ENCODE measurements around the gene SH2D4B.
"Not testable (repeated sequence)": the region's sequence is repeated elsewhere in the genome, so short reads cannot be mapped to it uniquely, and the experiment has no call there.

SH2D4B gene

DNA sequence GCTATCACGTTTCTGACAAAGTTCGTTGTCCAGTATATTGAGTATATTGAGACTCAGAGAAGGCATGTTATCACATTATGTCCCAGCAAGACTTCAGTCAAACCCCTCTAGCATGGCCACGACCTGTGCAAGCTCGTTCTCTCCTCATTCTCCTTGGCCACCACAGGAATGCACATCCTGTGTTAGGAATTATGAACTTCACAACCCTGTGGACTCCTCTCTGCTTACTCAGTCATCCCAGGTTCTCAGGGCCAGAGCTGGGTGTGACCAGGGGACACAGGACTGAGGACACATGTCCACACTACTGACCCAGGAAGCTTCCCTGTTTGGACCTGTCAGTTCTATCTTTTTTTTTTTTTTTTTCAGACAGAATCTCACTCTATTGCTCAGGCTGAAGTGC lies 4.4 kb downstream of the SH2D4B start:
- DNase-seq (ENCODE audit: low read depth in 2 of 3, low spot score in 1 of 3) = no peak

DNA sequence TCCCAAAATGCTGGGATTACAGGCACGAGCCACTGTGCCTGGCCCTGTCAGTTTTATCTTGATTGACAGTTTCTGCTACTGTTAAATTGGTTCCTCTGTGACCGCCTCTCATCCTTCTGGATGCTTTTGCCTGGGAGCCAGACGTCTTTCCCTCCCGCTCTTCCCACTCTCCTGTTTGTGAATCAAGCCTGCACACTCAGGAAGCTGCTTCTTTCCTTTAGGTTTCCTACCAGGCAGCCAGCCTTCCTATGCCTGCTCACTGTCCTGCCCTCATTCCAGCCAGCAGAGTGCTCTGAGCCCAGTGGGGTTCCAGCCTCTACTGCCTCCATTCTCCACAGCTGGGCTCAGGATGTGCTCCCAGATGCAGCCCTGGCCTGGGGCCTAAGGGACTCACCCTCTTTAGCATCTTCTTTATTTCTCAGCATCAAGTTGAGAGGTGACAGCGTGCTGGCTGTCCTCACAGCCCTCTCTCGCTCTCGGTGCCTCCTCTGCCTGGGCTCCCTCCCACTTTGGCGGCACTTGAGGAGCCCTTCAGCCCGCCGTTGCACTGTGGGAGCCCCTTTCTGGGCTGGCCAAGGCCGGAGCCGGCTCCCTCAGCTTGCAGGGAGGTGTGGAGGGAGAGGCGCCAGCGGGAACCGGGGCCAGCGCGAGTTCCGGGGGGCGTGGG lies 5.1 kb downstream of the SH2D4B start:
- no peak for DNase-seq (ENCODE audit: low read depth in 2 of 3, low spot score in 1 of 3)

DNA sequence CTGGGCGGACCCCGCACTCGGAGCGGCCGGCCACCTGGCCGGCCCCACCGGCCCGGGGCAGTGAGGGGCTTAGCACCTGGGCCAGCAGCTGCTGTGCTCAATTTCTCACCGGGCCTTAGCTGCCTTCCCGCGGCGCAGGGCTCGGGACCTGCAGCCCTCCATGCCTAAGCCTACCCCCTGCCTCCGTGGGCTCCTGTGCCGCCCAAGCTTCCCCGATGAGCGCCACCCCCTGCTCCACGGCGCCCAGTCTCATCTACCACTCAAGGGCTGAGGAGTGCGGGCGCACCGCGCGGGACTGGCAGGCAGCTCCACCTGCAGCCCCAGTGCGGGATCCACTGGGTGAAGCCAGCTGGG lies 5.6 kb downstream of the SH2D4B start:
- DNase-seq (ENCODE audit: low read depth in 2 of 3, low spot score in 1 of 3) = not testable (repeated sequence)

DNA sequence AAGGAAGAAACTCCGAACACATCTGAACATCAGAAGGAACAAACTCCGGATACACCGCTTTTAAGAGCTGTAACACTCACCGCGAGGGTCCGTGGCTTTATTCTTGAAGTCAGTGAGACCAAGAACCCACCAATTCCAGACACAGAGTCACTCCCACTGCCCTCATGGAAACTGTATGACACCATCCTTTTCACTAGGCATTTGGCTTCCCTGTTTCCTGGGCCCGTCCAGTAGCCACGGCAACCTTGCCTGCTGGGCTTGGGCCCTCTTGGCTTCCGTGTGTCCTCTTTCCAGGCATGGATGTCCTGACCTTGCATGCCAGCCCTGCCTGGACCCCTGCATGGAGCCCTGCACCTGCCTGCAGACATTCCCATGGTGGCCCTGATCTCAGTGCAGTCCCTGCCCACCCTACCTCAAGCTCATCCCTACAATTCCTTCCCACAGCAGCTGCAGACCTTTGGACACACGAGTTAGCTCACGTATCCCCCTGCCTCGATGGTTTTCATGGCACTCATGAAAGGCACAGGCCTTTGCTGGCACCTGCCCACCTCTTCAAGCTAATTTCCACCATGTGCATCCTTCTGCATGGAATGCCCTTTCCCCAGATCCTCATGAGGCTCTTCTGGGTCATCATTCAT lies 6.7 kb downstream of the SH2D4B start:
- no peak for DNase-seq (ENCODE audit: low read depth in 2 of 3, low spot score in 1 of 3)

DNA sequence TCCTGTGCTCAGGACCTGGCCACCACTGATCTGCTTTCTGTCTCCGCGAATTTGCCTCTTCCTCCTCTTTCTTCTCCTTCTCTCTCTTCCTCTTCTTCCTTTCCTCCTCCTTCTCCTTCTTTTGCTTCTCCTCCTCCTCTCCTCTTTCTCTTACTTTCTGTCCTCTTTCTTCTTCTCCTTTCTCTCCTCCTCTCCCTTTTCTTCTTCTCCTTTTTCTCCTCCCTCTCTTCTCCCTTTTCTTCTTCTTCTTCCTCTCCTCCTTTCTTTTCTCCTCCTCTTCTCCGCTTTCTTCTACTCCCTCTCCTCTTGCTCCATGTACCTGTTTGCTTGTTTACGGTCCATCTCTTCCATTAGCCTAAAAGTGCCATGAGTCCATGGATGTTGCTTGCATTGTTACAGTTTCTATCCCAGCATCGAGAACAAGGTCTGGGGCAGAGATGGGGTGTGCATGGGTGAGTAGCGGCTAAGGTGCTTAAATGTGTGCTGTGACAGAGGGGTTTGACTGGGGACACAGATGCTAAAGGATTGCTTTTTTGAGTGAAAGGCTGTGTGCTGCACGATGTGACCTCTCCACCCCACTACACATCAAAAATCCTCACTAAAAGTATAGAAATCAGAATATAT lies 7.7 kb downstream of the SH2D4B start:
- no peak for DNase-seq (ENCODE audit: low read depth in 2 of 3, low spot score in 1 of 3)

DNA sequence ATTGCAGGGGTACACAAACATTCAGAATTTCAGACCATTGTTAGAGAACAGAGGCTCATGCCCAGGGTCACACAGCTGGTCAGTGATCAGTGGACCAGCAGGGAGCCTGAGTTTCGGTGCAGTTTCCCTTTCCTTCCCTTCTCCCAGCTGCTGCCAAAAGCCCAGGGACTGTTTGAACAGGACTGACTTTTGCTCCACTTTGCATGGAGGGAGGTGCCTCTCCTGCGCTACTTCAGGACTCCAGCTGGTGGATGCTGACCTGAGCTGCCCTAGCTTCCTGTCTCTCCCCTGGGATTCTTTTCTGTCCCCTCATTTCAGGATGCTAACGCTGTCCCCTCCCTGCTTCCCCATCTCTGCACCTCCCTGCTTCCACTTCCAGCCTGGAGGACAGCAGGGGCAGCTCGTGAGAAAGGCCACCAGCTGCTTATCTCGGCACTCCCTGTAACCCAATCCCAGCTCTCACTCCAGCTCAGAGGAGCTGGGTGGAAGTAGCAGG lies 14.5 kb downstream of the SH2D4B start:
- no peak for DNase-seq (ENCODE audit: low read depth in 2 of 3, low spot score in 1 of 3)

DNA sequence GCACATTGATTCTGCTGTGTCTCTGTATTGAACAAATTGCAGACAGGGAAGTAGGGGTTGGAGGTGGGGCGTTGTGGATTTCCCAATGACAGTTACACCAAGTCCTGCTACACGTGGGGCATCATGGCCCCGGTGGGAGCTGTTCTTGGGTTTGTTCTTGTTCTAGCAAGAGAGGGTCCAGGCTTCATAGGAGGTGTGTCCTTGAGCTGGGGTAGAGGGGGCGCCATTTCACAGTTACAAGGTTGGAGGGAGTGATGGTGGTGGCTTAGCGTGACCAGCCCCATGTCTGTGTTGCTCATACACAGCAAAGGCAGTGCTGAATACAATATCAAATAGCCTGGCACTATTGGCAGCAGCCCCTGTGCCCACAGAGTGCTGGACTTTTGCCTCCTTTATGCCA lies 15.7 kb downstream of the SH2D4B start:
- DNase-seq (ENCODE audit: low read depth in 2 of 3, low spot score in 1 of 3) = no peak

DNA sequence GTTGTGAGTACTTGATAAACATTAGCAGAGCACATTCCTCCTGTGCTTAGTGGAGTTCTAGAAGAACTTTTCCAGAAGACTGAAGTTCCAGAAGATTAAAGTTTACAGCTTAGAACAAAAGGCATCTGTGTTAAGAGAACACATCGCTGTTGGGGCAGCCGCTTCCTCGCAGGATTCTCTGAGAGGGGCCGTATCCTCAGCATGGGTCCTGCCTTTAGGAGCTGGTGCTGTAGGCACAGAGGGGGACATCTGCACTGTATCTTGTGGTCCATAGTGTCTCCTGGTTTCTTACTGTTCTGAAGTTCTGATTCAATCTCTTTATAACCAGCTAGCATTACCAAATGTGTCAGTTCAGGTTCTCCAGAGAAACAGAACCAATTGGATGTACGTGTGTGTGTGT lies 16.3 kb downstream of the SH2D4B start:
- no peak for DNase-seq (ENCODE audit: low read depth in 2 of 3, low spot score in 1 of 3)

DNA sequence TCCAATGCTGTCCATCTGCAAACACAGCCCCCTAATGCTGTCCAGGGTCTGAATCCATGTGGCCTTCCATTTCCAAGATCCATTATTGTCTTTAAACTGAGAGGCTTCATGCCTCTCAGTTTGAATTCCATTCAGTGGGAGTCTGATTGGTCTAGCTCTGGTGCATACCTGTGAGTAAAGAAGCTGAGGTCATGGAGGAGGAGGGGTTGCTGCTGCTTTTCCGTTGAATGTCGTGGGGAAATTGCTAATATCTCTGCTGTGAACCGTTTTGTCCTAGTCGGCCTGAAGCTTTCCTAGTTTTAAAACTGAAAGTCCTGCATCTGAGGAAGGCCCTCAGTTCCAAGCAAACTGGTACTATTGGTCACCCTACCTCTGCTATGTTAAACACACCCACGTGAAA lies 17.7 kb downstream of the SH2D4B start:
- no peak for DNase-seq (ENCODE audit: low read depth in 2 of 3, low spot score in 1 of 3)

DNA sequence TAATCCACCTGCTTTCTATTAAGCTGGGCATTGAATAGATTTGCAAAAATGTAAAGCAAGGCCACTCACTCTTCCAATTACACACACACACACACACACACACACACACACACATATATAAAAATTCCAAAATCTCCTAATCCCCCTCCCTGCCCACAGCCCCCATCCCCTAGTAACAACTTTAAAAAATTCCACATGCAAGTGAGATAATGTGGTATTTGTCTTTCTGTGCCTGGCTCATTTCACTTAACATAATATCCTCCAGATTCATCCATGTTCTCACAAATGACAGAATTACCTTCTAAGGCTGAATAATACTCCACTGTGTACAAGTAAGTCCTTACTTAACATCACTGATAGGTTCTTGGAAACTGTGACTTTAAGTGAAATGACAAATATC lies 24.2 kb downstream of the SH2D4B start:
- no peak for DNase-seq (ENCODE audit: low read depth in 2 of 3, low spot score in 1 of 3)

DNA sequence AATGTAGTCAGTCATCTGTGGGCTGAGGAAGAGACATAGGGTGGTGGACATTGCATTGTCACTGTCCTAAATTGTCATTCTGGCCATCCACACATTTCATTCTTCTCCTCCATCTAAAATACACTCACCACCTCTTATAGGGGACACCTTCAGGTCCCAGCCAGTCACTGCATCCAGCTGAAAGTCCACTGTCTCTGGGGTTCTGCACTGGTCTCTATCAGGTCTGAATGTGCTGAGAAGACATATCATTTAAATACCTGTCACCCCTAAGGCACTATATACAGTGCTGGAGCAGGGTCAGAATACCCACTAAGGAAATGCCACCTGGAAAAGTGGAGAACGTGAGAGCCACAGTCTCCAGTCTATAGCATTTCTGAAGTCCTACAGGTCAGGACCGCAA lies 29.6 kb downstream of the SH2D4B start:
- DNase-seq (ENCODE audit: low read depth in 2 of 3, low spot score in 1 of 3) = no peak

DNA sequence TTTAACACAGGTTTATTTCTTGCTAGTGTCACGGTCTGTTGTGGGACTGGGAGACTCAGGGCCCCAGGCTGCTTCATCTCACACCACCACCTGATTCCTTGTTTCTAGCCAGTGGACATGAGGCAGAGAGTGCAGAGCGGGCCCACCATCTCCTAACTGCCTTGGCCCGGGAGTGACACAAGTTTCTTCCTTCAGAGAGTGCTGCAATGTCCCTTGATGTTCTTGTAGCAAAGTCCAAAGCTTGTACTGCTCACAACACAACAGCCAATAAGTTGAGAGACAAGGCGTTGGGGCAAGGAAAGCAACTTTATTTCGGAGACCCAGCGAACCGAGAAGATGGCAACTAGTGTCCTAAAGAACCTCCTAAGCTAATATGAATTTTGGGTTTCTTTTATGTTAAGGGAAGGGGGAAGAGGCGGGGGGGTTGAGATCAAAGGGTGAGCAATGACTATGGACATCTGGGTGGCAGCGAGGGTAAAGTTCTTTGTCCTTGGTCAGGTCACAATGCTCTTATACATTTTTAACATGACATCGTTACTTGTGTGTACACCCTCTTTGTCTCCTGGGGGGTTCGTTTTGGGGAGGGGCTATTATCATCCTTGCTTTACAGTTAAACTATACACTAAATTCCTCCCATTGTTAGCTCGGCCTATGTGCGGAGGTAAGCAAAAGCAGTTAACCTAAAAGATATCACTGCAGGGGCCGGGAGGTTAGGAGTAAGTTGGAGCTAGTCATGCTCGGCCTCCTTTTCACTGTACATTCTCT lies 31.6 kb downstream of the SH2D4B start:
- DNase-seq (ENCODE audit: low read depth in 2 of 3, low spot score in 1 of 3) = no peak

DNA sequence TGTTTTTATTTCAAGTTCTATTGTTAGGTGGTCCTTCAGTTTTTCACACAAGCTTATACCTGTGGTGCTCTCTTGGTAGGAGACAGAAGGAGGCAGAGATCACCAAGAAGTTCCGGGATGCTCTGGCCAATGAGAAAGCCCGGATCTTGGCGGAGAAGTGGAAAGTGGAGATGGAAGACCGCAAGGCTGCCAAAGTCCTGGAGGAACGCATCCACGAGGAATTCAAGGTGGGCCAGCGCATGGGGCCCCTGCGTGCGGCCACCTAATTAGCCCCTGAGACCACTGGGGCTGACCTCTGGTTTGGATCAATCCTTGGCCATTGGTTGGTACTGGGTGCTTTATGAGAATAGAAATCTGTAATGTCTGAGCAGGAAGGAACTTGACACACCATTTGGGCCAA lies 33.6 kb downstream of the SH2D4B start:
- DNase-seq (ENCODE audit: low read depth in 2 of 3, low spot score in 1 of 3) = no peak

DNA sequence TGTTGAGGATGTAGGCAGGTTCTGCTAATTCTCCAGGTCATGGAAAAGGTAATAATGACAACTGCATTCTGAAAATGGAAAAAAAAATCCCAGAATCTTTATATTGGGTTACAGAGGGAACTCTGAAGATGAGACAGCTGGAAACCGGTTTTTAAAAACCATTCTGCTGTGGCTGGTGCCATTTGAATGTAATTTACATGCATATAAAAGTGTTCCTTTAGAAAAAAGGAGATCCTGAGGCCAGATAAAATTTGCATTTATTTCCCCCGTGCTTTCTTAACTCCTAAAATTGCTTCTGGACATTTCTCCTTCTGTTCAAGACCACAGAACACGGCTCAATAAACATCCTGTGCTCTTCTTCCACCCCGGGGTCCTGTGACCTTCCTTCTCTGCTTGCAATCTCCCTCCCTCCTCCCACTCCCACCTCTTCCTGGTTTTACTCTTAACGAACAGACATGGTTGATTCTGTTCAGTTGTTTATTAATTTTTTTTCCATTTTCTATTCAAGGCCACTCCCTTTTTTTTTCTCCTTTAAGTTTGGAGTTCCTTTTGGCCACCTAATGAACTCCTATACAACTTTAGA lies 41.6 kb downstream of the SH2D4B start:
- no peak for DNase-seq (ENCODE audit: low read depth in 2 of 3, low spot score in 1 of 3)

DNA sequence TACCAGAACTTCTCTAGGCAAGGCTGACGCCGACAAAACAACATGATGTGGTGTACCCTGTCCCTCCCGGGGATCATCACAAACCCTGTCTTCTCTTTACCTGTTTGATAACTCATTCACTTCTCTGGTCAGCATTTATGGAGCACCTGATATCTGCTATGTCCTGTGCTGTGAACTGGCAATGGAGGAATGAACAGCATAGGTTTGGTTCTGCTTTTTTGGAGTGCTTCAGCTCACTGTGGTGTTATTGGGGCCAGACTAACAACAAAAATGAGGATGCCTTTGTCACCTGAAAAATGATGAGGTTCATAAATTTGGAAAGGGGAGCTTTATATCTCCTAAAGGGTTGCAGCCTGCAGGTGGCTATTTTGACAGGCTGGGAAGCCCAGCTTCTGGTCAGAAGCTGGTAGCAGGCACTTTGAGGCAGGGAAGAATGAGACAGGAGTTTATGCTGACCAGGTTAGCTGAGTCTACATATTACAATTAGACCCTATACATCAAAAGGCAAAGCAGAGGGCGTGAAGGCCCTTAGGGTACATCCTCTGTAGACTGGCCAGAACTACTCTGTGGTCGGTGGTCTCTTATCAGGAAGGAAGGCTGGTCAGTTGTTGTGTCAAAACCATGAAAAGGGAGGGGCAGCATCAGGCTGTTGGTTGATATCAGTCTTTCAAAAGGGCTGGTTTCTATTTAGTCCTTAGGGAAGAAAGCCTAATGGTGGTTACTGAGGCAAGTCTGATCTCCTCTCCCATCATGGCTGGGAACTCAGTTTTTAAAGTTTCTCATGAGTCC lies 42.3 kb downstream of the SH2D4B start:
- no peak for DNase-seq (ENCODE audit: low read depth in 2 of 3, low spot score in 1 of 3)

DNA sequence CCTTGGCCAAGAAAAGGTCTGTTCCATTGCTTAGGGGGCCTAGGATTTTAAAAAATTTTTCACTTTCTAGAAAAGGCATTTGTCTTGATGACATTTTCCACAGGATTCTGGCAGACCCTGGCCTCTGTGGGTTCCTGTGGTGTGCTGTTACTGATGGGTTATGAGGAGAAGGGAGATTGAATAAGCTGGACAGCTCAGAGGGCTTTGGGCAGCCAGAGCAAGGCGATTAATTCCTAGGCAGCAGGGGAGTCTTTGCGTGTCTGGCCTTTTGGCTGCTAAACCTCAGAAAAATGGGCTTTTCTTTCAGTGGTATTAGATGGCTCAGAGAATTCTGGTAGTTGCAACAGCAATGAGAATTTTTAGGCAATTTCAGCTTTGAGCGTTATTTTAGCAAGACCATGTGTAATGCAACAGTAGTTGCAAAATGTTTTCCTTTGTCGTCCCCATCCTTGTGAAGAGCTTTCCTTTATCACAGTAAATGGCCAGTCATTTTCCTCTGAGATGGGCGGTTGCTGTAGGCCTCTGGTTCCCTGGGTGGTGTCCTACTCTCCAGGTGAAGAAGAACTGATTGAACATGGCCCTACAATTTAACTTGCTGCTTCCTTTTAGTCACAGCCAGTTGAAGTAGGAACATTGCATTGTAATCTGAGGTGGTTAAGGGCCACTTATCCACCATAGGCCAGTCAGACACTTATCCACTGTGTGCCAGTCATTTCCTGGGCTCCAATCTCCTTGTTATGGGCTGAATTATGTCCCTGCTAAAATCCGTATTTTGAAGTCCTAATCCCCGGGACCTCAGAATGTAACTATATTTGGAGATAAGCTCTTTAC lies 43.2 kb downstream of the SH2D4B start:
- no peak for DNase-seq (ENCODE audit: low read depth in 2 of 3, low spot score in 1 of 3)

DNA sequence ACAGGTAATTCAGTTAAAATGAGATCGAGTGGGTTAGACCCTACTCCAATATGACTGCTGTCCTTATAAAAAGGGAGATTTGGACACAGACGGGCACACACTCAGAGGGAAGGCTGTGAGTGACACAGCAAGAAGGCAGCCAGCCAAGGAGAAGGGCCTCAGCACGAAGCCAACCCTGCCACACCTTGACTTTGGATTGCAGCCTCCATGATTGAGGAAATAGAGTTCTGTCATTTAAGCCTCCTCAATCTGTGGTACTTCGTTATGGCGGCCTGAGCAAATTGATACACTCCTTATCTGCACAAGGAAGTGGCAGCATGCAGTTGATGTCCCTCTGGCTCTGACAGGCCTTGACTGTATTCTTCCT lies 43.8 kb downstream of the SH2D4B start:
- no peak for DNase-seq (ENCODE audit: low read depth in 2 of 3, low spot score in 1 of 3)

DNA sequence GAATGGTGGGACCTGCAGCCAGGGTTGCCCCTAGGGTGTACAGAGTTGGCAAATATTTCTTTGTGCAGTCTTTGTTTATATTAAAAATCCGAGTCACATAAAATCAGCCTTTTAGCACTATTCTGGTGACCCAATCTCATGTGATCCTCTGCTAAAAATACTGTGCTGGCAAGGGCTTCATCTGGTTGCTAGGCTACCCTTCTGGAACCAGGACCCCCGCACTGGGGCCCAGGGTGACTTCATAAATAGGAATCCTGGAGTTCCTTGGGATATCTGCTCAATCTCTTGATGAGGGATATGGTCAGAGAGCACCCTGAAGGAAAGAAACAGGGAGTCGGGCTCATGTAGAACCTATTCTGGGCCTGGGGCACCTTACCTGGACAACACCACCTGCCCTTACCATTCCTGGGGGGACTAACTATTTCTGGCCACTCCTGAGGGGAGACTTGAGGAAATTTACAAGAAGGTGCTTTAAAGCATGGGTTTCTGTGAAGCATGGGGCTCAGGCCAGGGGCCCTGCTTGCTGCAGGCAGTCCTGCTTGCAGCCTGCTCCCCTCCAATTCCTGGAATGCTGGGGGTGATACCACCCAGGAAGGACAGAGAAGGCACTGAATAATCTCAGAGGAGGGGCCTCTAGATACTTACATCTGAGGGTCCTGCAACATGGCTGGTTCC lies 44.7 kb downstream of the SH2D4B start:
- no peak for DNase-seq (ENCODE audit: low read depth in 2 of 3, low spot score in 1 of 3)

DNA sequence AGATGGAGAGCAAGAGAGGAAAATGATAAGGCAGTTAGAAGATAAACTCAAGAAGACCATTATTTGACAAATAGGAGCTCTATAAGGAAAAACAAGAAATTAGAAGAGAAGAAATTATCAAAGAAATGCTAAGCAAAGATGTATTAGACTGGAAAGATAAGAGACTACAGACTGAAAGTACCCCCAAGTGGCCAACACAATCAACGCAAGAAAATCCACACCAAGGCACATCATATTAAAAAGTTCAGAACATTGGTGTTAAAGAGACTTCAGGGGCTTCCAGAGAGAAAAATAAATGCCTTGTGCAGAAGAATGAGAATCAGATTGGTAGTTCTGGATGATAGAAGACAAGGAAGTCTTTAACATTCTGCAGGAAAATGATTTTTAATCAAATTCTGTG lies 46.0 kb downstream of the SH2D4B start:
- no peak for DNase-seq (ENCODE audit: low read depth in 2 of 3, low spot score in 1 of 3)
